Bone marrow (tissue), 2 donors: ENCODE results near the gene PRR14.

Source experiments
- DNase-seq, 2 donors: peaks; one replicate each; lab custom pipeline; 2025; lab: John Stamatoyannopoulos, UW

The PRR14 gene

DNA sequence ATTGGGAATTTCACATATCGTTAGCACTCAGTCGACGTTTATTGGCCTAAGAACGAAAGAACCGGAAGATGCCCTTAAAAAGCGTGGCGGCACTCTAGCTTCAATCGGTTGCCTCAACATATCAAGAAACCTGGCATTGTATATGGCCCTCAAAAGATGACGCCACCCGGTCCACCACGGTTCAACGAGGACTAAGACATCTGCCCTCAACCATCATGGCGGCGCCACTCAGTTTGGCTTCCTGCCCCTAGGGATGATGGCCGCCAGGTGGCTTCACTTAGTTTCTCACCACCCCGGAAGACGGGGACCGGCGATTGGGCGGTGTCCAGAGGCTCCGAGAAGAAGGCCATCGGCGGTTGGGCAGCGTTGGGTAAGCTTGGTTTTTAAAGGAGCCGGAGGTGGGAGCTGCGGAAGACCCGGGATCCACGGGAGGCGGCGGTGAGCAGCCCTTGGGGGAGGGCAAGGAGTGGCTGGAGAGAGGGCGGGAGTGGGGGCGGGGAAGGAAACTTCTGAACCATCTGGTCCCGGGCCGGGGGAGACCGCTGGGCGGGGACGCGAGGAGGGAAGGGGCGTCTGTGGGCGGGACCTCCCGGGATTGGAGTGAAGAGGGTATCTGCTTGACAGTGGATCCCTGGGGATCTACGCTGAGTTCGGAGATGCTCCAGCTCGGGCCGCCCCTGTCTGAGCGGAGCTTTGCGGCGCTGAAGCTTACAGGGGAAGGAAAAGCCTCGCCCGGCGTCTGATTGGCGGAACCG lies at the start of gene PRR14:
Gene PRR14, plus strand, starts transcription at position 592 of the 755 bp plus-strand sequence. CDS start 686 bp downstream, outside the sequence.
- peak; percentile 93 to 98 for DNase-seq

DNA sequence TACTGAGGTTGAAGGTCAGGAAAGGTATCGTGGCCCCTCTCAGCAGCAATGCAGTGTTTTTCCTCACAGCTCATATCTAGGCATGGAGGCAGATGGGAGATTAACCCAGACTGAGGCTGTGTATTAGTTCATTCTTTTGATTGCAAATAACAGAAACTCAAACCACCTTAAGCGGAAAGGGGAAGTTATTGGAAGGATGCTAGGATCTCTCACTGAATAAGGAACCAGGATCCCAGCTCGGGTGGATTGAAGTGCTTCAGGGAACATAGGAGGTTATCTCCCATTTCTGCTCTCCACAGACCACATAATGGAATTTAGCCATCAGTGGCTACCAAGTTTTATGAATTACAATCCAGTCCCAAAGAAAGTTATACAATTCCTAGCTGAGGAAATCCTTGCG lies 48.8 kb upstream of the PRR14 start:
- DNase-seq, result no peak

DNA sequence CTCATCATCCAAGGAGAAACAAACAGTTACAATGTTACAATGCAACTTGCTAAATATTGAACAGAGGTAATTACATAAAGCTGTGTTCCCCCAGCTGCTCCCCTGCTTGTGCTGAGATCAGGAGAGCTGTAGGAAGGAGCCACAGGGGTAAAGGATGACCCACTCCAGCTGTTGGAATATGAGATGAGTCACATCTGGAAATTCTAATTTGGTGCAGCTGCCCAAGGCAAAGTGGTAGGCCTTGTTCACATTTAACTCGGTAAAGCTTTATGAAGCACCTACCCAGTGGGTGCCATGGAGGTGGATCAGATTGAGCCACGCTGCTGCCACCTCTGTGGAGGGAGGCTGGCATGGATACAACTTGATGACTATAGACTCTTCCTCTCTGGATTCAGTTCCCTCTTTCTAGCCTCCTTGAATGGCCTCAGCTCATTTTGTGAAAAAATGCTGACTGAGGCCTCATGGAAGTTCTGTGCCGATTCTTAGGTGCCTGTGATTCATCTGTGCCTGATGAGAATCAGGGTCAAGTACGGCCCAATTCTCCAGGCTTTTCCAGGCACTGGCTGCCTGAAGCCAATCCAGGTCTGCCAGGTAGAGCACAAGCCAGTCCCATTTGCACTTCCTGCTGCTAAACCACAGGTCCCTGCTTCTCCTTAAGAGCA lies 48.0 kb upstream of the PRR14 start:
- no peak for DNase-seq

DNA sequence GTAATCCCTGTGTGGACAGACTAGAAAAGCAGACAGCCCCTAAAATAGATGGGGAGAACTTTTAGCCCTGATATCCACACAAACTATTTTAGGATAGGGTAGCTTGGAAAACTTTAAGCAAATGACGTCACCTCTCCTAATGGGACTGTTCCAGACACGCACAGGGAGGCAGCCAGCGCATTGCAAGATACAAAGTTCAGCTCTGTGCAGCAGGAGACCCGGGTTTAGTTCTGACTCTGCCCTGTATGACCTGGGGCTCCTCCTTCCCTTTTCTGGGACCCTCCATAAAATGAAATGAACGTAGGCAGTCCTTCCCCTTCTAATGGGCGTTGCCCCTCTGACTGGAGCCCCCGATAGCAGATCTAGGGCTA lies 46.8 kb upstream of the PRR14 start:
- DNase-seq, result no peak

DNA sequence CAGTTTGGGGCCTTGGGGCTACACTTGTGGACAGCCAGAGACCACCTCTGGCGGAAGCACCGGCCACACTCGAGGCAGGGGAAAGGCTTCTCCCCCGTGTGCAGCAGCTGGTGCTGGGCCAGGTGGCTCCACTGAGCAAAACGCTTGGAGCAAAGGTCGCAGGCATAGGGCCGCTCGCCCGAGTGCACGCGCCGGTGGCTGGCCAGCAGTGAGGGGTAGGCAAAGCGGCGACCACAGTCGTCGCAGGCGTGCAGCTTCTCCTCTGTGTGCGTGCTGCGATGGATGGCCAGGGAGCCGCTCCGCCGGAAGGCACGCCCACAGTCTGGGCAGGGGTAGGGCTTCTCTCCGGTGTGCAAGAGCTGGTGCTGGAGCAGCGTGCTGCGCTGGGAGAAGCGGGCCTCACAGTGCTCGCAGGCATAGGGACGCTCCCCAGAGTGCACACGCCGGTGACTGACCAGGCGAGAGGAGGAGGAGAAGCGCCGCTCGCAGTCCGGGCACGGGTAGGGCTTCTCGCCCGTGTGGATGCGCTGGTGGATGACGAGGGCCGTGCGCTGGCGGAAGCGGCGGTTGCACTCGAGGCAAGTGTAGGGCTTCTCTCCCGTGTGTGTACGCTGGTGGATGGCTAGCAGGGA lies 46.3 kb upstream of the PRR14 start:
- DNase-seq, result no peak

DNA sequence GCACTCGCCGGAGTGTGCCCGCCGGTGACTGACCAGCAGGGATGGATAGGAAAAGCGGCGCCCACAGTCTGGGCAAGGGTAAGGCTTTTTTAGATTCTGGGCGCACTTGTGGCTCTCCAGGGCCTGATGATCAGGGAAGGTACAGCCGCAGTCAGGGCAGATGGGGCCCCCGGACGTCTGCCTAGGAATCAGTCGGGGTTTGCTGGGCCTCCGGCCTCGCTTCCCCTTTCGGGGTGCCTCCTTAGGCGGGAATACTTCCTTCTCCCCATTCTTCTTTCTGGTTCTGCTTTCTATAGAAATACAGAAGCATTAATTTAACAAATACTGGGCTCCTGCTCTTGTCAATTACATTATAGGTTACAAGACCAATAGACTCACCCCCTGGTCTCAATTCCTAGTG lies 45.6 kb upstream of the PRR14 start:
- no peak for DNase-seq

DNA sequence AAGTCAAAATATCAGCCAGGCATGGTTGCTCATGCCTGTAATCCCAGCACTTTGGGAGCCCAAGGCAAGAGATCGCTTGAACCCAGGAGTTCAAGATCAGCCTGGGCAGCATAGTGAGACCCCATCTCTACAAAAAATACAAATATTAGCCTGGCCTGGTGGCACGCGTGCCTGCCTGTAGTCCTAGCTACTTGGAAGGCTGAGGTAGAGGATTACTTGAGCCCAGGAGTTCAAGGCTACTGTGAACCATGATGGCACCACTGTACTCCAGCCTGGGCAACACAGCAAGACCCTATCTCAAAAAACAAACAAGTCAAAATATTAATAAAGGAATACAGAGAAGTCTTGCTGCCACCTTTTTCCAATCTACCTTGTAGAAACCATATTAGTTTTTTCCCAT lies 44.8 kb upstream of the PRR14 start:
- no peak for DNase-seq

DNA sequence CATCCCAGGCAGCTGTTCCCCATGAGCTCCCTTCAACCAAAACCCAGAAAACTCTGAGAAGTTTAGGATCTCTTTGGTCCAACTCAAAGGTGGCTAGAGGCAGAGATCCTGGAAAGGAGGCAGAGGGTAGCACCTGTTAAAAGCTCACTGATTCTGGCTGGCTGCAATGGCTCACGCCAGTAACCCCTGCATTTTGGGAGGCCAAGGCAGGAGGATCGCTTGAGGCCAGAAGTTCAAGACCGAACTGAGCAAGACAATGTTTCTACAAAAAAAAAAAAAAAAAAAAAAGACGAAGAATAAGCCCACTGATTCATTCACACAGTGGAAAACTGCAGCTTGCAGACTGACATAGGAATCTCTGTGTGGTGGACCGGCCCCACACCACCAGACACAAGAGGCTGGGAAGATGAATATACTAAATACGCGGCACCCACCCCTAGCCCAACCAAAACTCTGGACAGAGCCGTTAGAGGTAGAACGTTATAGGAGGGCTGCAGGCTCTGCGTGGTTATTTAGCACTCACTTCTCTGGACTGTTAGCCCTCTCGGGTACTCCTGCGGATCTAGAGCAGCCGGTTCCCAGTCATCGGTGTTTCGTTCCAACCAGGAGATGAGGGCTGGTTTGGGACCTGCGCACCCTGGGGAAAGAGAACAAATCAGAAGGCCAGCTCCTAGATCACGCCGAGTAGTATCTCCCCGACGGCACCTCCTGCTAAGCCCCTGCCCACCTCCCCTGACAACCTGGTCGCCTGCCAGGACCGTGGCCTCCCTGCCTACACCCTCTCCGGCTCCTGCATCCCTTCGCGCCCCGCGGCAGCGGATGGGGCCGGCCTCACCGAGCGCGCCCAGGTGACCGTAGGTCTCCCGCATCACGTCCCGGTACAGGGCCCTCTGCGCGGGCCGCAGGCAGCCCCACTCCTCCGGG lies 41.5 kb upstream of the PRR14 start:
- no peak for DNase-seq

DNA sequence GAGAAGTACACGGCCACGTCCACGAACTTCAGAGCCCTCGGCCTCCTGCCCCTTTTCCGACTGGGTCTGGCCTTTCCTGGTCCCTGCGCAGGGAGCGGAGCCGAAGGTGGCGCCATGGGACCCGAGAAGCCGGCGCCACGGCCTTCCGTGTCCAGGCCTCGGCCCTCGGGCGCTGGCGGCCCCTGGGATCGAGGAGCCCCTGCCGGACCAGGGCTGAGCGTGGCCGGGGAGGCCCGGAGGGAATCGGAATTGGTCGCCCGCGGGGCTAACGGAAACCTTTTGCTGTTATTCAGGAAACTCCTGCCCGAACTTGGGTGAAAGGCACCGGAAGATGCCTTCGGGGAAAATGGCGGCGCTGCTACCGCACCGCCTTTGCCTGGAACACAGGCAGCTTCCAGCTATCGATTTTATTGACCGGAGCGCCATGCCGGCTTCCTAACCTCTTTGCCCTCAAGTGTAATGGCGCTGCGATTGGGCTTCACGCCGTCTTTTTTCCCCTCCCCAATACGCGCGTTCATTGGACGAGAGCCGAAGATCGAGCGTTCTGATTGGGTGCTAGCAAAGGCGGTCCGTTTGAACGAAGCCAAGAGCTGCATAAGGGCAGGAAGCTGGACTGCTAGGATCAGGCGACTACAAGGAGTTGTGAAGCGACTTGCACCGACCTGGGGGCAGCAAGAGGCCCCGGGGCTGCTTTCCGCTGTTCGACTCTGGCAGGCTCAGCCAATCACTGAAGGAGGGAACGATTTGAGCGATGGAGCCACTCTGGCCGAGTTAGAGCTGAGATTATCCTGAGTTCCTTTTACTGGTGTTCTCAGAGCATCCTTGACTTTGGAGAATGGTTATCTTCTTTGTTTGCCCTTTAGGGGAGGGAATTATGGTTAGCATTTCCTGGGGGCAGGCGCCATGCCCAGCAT lies 40.6 kb upstream of the PRR14 start, which contains the start of gene ZNF689:
Gene ZNF689, minus strand, starts transcription at position 464 of the 914 bp plus-strand sequence. Its CDS starts 348 bp downstream, at position 116.
- DNase-seq, result peak; percentile 94 to 95

DNA sequence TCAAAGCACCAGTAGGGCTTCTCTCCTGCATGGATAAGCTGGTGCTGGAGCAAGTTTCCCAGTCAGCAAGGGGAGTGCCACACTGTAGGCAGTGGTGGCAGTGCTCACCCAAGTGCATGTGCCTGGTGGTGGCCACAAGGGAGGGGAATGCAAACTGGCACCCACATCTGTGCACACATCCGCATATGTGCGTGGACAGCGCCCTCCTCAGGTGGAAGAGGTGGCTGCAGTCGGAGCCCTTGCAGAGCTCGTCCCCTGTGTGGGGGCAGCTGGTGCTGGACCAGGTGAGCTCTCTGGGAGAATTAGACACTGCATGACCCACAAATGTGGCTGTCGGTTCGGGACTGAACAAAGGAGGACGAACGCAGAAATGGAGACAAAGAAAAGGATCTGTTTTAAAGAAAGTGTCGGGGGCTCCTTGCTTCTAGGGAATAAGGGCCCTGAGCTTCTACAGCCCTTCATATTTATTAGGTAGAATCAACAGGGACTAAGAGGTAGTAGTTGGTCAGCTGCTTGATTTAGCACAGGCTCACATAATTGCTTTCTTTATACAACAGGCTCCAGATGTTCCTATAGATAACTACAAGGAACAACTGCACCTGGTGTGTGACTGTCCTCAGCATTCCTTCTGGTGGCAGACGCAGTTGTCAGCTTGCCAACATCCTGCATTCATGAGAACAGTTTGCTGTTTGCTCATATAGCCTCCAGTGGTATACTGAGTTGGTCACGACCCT lies 35.2 kb upstream of the PRR14 start:
- peak in 1 of 2 donors; percentile 6 for DNase-seq

DNA sequence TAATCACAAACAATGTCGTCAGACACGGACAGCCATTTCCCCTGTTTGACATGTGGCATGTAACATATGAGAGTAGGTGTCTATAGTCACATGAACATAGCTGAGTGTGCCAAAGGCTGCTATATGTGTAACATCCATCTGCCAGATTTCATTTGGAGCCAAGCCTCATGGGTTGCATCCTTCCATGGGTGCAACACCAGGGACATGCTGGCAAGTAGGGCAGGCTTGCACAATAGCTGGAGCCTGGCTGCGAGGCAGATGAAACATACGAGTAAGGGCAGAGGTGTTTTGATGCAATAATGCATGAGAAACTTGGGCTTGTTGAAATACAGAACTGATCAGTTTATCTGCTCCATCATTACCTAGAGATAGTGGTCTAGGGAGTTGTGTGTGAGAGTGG lies 31.6 kb upstream of the PRR14 start:
- DNase-seq, result no peak

DNA sequence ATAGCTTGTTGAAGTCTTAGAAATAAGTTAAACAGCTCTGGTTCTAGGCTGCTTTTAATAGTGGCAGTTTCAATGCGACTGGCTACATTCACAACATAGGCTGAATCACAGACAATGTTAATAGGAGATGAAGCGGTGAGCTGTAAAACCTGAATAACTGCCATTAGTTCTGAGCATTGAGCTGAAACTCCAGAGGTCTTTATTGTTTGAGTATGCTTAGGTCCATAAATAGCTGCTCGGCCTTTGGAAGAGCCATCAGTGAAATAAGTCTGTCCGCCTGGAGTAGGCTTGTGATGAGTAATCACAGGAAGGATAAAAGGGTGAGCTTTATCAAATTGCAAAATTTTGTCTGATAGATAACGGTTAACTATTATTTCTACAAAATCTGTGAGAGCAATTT lies 31.1 kb upstream of the PRR14 start:
- no peak for DNase-seq

DNA sequence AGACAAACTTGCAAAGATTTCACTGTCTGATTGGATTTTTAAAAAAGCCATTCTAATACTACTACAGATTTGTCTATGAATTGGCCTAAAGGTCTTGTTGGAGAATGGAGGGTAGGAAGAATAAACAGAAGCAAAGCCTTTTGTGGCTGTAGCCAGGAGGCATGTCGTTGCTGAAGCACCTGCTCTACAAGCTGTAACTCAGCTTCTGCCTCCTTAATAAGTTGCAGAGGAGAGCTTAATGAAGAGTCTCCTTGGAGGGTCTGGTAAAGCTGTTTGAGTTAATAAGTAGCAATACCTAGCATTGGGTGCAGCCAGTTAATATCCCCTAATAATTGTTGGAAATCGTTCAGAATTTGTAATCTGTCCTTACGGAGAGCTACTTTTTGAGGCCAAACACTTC lies 30.6 kb upstream of the PRR14 start:
- DNase-seq, result no peak

DNA sequence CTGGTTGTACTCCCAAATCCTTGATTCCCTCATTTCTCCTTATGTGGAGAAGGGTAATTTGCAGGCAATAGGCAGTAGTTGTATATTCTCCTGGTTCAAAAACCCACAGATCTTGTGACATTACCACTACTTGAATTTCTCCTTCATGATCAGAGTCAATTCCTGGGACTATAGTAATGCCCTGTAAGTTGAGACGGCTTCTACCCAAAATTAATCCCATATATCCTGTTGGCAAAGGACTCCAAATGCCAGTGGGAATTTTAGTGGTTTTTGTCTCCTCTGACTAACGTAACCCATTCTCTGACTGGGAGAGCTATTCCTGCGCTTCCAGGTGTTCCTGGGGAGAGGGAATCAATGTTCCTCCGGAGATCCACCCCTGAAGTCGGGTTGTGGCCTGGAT lies 29.0 kb upstream of the PRR14 start:
- DNase-seq, result no peak

DNA sequence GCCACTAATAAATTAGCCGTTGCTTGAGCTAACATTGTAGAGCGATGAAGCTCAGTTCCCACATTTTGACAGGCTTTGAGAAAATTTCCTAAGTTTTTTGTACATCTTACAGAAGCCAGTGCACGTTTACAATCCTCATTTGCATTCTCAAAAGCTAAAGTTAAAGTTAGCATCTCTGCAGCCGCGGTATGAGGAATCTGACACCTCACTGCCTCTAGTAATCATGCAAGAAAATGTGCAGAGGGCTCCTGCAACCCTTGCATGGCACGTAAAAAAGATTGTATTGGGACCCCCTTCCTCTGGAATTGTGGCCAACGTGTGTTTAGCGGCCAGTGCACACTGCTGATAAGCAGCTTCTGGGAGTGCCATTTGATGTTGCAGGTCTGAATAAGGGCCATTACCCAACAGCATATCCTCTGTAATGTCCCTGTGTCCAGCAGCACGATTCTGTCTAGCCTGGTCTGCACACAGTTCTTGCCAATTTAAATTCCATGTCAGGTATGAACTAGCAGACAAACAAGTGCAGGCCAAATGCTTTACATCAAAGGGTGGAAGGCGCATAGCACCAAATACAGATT lies 28.2 kb upstream of the PRR14 start:
- no peak for DNase-seq

DNA sequence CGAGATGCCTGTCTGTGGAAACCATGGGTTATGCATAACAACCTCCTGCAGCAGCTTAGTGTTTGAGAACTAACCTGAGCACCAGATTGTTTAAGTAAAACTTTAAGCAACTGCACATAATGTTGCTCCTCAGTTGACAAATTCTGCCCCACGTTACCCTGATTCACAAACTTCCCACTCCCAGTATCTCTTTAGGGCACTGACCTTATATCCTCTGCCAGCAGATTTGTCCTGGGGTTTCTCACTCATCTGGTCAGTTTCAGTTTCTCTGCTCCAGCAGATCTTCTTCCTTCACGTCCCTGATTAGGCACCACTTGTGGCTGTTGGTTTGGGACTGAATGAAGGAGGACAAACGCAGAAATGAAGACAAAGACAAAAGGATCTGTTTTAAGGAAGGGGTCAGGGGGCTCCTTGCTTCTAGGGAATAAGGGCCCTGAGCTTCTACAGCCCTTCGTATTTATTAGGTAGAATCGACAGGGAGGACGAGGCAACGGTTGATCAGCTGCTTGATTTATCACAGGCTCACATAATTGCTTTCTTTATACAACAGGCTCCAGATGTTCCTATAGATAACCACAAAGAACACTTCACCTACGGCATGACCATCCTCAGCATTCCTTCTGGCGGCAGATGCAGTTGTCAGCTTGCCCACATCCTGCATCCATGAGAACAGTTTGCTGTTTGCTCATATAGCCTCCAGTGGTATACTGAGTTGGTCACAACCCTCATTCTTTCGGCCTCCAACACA lies 27.1 kb upstream of the PRR14 start:
- DNase-seq, result no peak

DNA sequence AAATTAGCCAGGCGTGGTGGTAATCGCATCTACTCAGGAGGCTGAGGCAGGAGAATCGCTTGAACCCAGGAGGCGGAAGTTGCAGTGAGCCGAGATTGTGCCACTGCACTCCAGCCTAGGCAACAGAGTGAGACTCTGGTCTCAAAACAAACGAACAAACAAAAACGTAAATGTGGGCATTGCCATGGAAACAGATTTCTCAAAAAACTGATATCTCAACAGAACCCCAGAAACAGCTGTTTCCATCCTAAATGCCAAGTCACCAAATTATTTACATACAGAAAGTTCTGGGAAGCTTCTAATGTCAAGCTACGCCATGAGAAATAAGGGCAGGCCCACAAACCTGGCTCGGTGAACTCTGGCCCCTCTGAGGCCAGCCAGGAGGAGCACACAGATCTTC lies 24.5 kb upstream of the PRR14 start:
- no peak for DNase-seq

DNA sequence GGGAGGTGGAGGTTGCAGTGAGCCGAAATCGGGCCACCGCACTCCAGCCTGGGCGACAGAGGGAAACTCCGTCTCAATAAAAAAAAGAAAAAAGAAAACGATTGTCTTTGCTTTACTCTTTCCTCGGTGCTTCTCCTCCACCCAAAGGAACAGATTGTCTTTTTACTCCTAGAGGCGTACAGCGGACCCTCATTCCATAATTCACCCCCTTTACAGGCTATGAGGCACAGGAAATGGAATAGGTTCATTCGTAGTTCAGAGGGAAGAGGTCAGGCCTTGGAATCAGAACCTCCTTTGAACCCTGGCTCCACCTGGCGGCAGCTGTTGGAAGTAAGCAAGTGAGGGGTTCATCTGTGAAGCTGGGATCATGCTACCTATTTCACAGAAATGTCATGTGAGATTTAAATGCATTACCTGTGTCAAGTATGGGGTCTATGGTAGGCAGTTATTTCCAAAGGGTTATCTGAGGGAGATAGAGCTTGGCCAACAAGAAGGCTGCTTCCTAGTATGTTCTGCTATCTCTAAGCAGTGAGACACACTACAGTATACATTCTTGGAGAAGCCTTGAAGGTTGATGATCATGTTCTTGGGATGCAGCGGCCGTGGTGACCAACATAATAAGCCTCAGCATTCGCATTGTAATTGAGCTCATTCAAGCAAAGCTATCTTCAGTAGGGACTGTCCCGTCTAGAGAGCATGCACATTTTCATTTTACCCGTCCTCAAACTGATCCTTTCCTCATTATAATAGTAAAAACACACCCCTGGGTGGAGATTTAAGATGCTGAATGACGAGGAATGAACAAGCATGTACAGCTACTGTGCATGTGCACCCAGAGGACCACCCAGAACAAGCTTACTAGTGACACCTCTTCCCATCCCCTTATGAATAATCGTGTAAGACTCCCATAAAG lies 21.9 kb upstream of the PRR14 start:
- peak; percentile 46 to 67 for DNase-seq
